Ishikawa (cell line): ENCODE results near the gene IFNGR2.

ENCODE experiments used
- CEBPB ChIP-seq: IDR thresholded peaks from 2 replicates; pipeline ENCODE4 v1.6.1; 2012
- REST ChIP-seq: IDR thresholded peaks from 2 replicates; pipeline ENCODE4 v1.6.1; 2012; ENCODE audit warnings: low read depth, mild to moderate bottlenecking
- YY1 ChIP-seq: IDR thresholded peaks from 2 replicates; pipeline ENCODE4 v1.6.1; 2012; ENCODE audit warnings: low read depth
- TF ChIP-seq, protein P1 (sequence below): IDR thresholded peaks from 2 replicates; pipeline ENCODE4 v1.6.1; 2012

GRCh38 chr21:33432496-33432895 lies 29.3 kb downstream of the IFNGR2 start:
- TF ChIP-seq CEBPB, result no peak
- TF ChIP-seq, protein P1, sequence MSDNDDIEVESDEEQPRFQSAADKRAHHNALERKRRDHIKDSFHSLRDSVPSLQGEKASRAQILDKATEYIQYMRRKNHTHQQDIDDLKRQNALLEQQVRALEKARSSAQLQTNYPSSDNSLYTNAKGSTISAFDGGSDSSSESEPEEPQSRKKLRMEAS, result no peak
- no peak for TF ChIP-seq YY1
- TF ChIP-seq REST, result no peak
